HG03432 (cell line): ENCODE results near the gene RBM33.
"Not testable (repeated sequence)": the region's sequence is repeated elsewhere in the genome, so short reads cannot be mapped to it uniquely, and the experiment has no call there.

Source experiments
- ATAC-seq: cut with Tn5 transposase; IDR thresholded peaks from one replicate; pipeline ENCODE4 v1.9.1; 2021; ENCODE audit warnings: mild to moderate bottlenecking, moderate library complexity; ENCODE audit not compliant: unreplicated experiment

RBM33 gene

DNA sequence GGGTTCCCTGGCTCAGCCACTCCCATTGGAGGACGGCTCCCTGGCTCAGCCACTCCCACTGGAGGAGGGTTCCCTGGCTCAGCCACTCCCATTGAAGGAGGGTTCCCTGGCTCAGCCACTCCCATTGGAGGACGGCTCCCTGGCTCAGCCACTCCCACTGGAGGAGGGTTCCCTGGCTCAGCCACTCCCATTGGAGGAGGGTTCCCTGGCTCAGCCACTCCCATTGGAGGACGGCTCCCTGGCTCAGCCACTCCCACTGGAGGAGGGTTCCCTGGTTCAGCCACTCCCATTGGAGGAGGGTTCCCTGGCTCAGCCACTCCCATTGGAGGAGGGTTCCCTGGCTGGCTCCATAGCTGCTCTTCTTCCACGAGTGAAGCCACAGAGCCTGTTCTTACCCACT lies 173.1 kb downstream of the RBM33 start:
- not testable (repeated sequence) for ATAC-seq

- ATAC-seq = no peak
Observed at GRCh38 chr7:155818154-155818819, 173.8 kb downstream of the RBM33 start.

- no peak for ATAC-seq
Observed at GRCh38 chr7:155818820-155819168, 174.3 kb downstream of the RBM33 start.

- ATAC-seq = no peak
Observed at GRCh38 chr7:155819186-155819585, 174.7 kb downstream of the RBM33 start.

DNA sequence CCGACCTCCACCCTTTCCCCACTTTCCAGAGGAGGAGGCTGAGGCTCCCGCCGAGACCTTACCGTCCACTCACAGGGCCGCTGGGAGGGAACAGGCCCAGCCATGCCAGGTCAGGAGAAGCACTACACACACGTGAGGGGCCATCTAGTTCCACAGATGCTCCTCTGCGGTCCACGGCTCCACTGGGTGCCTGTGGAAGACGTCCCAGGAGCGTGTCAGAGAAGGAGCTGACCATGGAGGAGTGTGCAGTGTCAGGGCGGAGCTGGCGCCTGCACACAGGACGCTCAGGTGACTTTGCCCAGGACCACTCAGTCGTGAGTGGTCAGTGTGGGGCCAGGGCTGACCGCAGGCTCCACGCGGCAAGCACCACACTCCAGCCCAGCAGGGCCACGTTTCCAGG lies 175.8 kb downstream of the RBM33 start:
- ATAC-seq = no peak

GRCh38 chr7:155820788-155821187 lies 176.3 kb downstream of the RBM33 start:
- ATAC-seq = no peak

- no peak for ATAC-seq
Observed at GRCh38 chr7:155821851-155822250, 177.4 kb downstream of the RBM33 start.

DNA sequence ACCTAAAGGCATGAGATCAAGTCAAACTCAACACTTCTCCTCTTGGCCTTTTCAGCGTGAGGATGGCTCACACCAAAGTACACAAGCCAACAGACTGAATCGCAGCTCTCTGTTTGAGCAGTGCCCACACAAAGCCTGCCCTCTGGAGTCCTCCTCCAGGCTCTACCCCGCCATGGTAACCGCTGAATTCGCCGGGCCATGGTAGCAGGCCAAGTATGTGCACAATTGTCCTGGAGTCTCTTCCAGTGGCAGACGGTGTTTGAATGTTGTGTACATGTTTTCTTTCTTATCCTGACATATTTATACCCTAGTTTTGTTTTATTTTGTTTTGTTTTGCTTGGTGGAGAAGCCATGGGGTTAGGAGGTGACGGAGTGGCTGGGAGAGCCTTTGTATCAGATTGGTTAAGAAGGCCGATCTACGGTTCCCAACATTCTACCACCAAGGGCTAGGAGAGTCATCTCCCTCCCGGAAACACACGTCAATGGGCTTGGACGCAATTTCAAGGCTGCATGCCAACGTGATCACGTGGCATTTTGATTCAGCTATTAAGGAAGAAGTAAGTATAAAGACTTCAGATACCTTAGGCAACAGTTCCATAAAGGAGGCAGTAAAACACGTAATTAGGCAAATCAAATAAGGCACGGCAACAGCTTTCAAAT lies 179.9 kb downstream of the RBM33 start:
- no peak for ATAC-seq

DNA sequence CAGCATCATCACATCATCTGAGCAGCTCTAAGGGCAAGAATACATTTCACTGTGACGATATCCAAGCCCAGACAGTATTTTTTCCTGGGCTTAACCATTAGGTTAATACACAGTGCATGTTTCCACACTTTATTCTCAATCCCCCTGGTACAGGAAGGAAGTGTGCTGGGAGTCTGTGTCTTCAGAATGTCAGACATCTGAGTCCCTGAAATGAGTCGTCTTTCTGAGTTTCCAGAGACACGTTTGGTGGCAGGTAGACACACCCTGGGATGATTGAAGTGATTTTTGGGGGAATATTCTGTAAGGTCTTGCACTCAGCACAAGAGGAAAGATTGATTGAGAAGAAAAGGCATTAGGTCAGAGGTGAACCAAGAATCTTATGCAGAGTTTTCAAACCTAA lies 180.9 kb downstream of the RBM33 start:
- no peak for ATAC-seq

- no peak for ATAC-seq
Observed at GRCh38 chr7:155829796-155830470, 185.5 kb downstream of the RBM33 start.
